ENCODE data around the gene TMEM79. TPM values are rescaled to one million over a fixed set of nuclear protein-coding genes. Genes with fewer than 3 reads are reported as not detected.

TMEM79 gene
- total RNA-seq, 4 donors from 2014 or later, result 1.7 to 4.5 (median 3.1) TPM

DNA sequence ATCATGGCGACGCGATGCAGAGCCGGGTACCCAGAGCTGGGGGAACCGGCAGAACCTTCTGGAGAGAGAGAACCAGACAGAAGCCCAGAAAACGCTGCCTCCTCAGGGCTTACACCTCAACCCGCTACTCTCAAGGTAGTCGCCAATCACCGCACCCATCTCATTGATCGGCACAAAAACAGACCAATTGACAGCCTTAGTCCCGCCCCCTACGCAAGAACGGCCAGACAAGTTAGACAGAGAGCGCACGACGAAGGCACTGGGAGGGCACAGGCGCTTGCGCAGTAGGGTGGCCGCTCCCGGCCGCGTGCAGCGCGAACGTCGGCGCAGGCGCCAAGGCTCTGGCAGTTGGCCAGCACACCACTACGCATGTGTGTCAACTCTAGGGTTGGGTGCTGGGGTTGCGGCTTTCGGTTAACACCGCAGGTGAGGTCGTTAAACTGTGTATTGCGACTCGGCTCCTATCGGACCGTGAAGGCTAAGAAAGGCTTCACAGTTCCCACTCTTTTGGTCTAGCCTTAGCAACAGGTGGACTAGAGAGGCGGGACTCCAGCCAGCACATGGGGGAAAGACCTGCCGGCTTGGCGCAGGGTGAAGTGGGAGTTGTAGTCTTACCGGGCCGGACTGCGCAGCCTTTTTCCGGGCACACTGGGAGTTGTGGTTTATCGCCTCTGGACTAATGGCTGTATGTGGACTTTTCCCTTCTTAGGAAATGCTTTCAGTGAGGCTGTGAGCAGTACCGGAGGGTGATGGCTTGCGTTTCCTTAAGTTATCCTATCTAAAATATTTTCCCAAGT is 54.3 kb downstream of the TMEM79 start, which contains the start of the genes CCT3 and TSACC:
Gene CCT3 (minus strand): TSS at position 113 of the 797 bp plus-strand sequence. CDS start 108 bp downstream, at position 5.
Gene TSACC (plus strand): TSS at position 347 of the 797 bp plus-strand sequence. CDS start 1,232 bp downstream, outside the sequence.
- WGBS, 2 donors, result 1% methylated on average over 36 to 46 of the region's 47 CpGs
- DNase-seq (ENCODE audit: low spot score in 2 of 2), result peak; percentile 99 to 100

More for the DNA sequence above, 54.3 kb downstream of the TMEM79 start, which contains the start of the genes CCT3 and TSACC:
- no peaks in the 10 kb centered on the region for H3K9me3 ChIP-seq
- peak within 1 kb of the TSS; percentile 59 to 81 (median 65) for H3K4me3 ChIP-seq
- H3K27ac ChIP-seq, result peak within 1 kb of the TSS; percentile 64 to 88 (median 80)
- peaks cover 0 to 28% (median 11%) of the 10 kb centered on the region in 4 donors for H3K4me1 ChIP-seq
- no peaks in the 10 kb centered on the region for H3K27me3 ChIP-seq
- peak; percentile 68 to 78 for TF ChIP-seq EP300 (IDR thresholded peaks at IDR 0.05)
- TF ChIP-seq, protein P1, sequence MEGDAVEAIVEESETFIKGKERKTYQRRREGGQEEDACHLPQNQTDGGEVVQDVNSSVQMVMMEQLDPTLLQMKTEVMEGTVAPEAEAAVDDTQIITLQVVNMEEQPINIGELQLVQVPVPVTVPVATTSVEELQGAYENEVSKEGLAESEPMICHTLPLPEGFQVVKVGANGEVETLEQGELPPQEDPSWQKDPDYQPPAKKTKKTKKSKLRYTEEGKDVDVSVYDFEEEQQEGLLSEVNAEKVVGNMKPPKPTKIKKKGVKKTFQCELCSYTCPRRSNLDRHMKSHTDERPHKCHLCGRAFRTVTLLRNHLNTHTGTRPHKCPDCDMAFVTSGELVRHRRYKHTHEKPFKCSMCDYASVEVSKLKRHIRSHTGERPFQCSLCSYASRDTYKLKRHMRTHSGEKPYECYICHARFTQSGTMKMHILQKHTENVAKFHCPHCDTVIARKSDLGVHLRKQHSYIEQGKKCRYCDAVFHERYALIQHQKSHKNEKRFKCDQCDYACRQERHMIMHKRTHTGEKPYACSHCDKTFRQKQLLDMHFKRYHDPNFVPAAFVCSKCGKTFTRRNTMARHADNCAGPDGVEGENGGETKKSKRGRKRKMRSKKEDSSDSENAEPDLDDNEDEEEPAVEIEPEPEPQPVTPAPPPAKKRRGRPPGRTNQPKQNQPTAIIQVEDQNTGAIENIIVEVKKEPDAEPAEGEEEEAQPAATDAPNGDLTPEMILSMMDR (IDR thresholded peaks at IDR 0.05), result peak in 1 of 5 experiments; percentile 26
- peak; percentile 44 to 65 for TF ChIP-seq POLR2A (IDR thresholded peaks at IDR 0.05)
- peaks cover 0 to 22% (median 0%) of the 10 kb centered on the region in 3 donors for H3K36me3 ChIP-seq

Other genes starting within 250 kb of the TMEM79 start
- gene UBQLN4, start 230.5 kb upstream of the TMEM79 start, total RNA-seq, result 10 to 100 TPM; 19.5 to 32.1 (median 22.8) TPM
- gene LAMTOR2, start 229.5 kb upstream of the TMEM79 start, total RNA-seq, result 10 to 100 TPM; 32.6 to 51.8 (median 47.8) TPM
- not detected for gene RAB25, start 223.2 kb upstream of the TMEM79 start, total RNA-seq
- 1 to 10 TPM in 1 of 4 donors, under 1 TPM in 3; under 0.01 to 1.2 (median 0.43) TPM for gene MEX3A, start 201.9 kb upstream of the TMEM79 start, total RNA-seq
- gene LMNA, start 169.6 kb upstream of the TMEM79 start, total RNA-seq, result 100 to 1,000 TPM; 371 to 501 (median 419) TPM
- gene SEMA4A, start 130.7 kb upstream of the TMEM79 start, total RNA-seq, result 1 to 10 TPM; 1.8 to 4.6 (median 3.5) TPM
- 10 to 100 TPM in 3 of 4 donors, 1 to 10 TPM in 1; 9.4 to 25.5 (median 13.6) TPM for gene SLC25A44, start 90.2 kb upstream of the TMEM79 start, total RNA-seq
- 10 to 100 TPM; 41.7 to 67.1 (median 49.1) TPM for gene PMF1, start 71.3 kb upstream of the TMEM79 start, total RNA-seq
- gene BGLAP, start 42.1 kb upstream of the TMEM79 start, total RNA-seq, result 1 to 10 TPM in 3 of 4 donors, not detected in 1; 2.1 to 5.2 (median 2.7) TPM
- 10 to 100 TPM; 26.4 to 44.6 (median 31.2) TPM for gene PAQR6, start 36.3 kb upstream of the TMEM79 start, total RNA-seq
- gene SMG5, start 1.5 kb upstream of the TMEM79 start, total RNA-seq, result 10 to 100 TPM; 58.0 to 85.8 (median 67.5) TPM
- gene GLMP, start 11.4 kb downstream of the TMEM79 start, total RNA-seq, result 10 to 100 TPM; 30.8 to 45.9 (median 42.1) TPM
- not detected for gene VHLL, start 15.0 kb downstream of the TMEM79 start, total RNA-seq
- gene CCT3, start 54.0 kb downstream of the TMEM79 start, total RNA-seq, result 100 to 1,000 TPM; 113 to 175 (median 137) TPM
- not detected for gene TSACC, start 54.2 kb downstream of the TMEM79 start, total RNA-seq
- not detected for gene RHBG, start 84.9 kb downstream of the TMEM79 start, total RNA-seq
- gene MEF2D, start 216.4 kb downstream of the TMEM79 start, total RNA-seq, result 10 to 100 TPM; 67.5 to 84.9 (median 70.8) TPM